Right lobe of liver (tissue), 6 donors: ENCODE results near the gene PTGES3L. TPM values are rescaled to one million over a fixed set of nuclear protein-coding genes. Genes with fewer than 3 reads are reported as not detected.
"Not testable (repeated sequence)": the region's sequence is repeated elsewhere in the genome, so short reads cannot be mapped to it uniquely, and the experiment has no call there.

ENCODE experiments used
- ATAC-seq, 4 donors: fragments of 200-7000 bp; cut with Tn5 transposase; one replicate each; pipeline ENCODE4 v1.9.1; 2020; ENCODE audit warnings: mild to moderate bottlenecking in 4 of 4, moderate library complexity in 4 of 4
- DNase-seq, 3 donors: peaks; one replicate each; pipeline ENCODE4 v3.0.0-alpha.2; 2020
- H3K27ac ChIP-seq, 3 donors: fragments of 200-600 bp; one replicate each; pipeline ENCODE4 v1.8.0; 2022
- H3K27me3 ChIP-seq, 2 donors: fragments of 200-600 bp; one replicate each; pipeline ENCODE4 v1.8.0; 2022
- H3K36me3 ChIP-seq, 4 donors: fragments of 200-600 bp; sonication (generic) in 1 of 4; one replicate each; pipeline versions ENCODE4 v1.5.1 to v1.8.0; 2017 to 2022; ENCODE audit warnings: control low read depth in 1 of 4
- H3K4me1 ChIP-seq, 4 donors: fragments of 200-600 bp; sonication (generic) in 1 of 4; one replicate each; pipeline versions ENCODE4 v1.5.1 to v1.8.0; 2017 to 2022; ENCODE audit warnings: control low read depth in 1 of 4
- H3K4me3 ChIP-seq, 3 donors: fragments of 200-600 bp; one replicate each; pipeline ENCODE4 v1.8.0; 2022
- H3K9me3 ChIP-seq, 4 donors: fragments of 200-600 bp; sonication (generic) in 1 of 4; one replicate each; pipeline versions ENCODE4 v1.5.1 to v1.8.0; 2017 to 2022; ENCODE audit warnings: control low read depth in 1 of 4
- POLR2A ChIP-seq: fragments of 450-650 bp; IDR thresholded peaks from one replicate; pipeline ENCODE4 v1.6.1; 2017; ENCODE audit warnings: antibody characterized with exemption, mild to moderate bottlenecking
- WGBS: methylation state at CpG from one replicate; pipeline ENCODE4 v1.1.6; 2018; ENCODE audit warnings: low coverage, low lambda C conversion rate; ENCODE audit not compliant: insufficient coverage; ENCODE audit errors: missing lambda C conversion rate; 5-methylcytosine and 5-hydroxymethylcytosine counted together
- intact Hi-C, 2 donors: fragments of 100-400 bp; cut with DNase I; formaldehyde crosslinking; loops; one replicate each; pipeline versions ENCODE4 v1.11.2 to v1.14.1; 2022
- total RNA-seq, 6 experiments: library from RNA; depleted of rRNA in 2 of 6; stranded (reverse); fragments of >200 nt in 2 of 6; fragmentation: NEBNext Ultra II Directional in 3 of 6; extraction: Animal tissue kit (Norgen Biotek cat#: 25700) in 3 of 6; gene quantifications; one replicate each; pipeline versions ENCODE4 v1.1.0 to v1.2.4, GENCODE V29; 2016 to 2023
- TF ChIP-seq, protein P1 (sequence below), 4 donors: fragments of 200-600 bp in 3 of 4; fragments of 450-650 bp in 1 of 4; IDR thresholded peaks; one replicate each; pipeline versions ENCODE4 v1.5.1 to v1.8.0; 2016 to 2022; ENCODE audit warnings: antibody characterized with exemption in 4 of 4, mild to moderate bottlenecking in 2 of 4
- donor health status: DM: no; HTN: yes; CAD: no.
- donor health status: DM: no; HTN: no; CAD: no.
- donor health status: DM: no; HTN: no; CAD: no.
- donor health status: DM: no; HTN: yes; CAD: no.
- donor health status: DM: no; HTN: yes; CAD: no.

The PTGES3L gene
- total RNA-seq, 6 experiments from 2014 or later = not detected

DNA sequence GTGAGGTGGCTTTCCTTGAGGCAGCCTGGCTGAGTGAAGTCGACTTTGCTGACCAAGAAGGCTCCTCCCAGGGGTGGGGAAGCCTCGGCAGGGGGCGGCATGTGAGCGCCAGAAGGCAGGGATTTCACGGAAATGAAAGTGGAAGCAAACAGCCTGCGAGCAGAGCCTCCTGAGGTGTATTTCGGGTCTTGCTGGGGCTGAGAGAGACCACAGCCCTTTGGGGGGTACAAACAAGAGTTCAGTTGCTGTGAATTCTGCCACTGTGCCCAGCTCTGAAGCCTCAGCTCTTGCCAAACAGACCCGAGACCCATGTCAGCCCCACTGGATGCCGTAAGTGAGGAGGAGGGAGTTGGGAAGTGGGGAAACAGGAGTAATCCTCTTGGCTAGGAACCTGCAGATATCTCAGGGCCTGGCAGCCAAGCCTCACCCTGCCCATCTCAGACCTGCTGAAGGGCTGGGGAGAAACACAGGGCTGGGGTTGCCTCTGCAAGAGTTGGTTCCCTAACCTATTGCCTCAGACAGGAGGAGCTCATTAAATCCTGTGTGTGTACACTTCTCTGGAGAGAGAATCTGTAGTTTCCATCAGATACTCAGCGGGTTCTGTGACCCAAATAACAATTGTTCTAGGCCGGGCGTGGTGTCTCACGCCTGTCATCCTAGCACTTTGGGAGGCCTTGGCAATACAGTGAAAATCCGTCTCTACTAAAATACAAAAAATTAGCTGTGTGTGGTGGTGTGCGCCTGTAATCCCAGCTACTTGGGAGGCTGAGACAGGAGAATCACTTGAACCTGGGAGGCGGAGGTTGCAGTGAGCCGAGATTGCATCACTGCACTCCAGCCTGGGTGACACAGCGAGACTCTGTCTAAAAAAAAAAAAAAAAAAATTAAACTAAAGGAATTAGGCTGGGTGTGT is 27.0 kb upstream of the PTGES3L start, which contains the start of gene IFI35:
Gene IFI35 (plus strand): TSS at position 146 of the 913 bp plus-strand sequence. CDS start 164 bp downstream, at position 310.
- Histone ChIP-seq H3K9me3 (no peaks in the 10 kb centered on the region), H3K27me3 (no peaks in the 10 kb centered on the region), H3K27ac (peak within 1 kb of the TSS; percentile 75 to 97 (median 94)), H3K36me3 (peaks cover 0 to 21% (median 5%) of the 10 kb centered on the region in 4 donors), H3K4me1 (peaks cover 0 to 18% (median 4%) of the 10 kb centered on the region in 4 donors), H3K4me3 (peak within 1 kb of the TSS; percentile 68 to 78 (median 73))
- ATAC-seq (peak; percentile 88 to 96 (median 93)), DNase-seq (peak; percentile 87 to 90 (median 88))
- intact Hi-C loops = no loop called here
- WGBS = 11% methylated on average over 17 of the region's 18 CpGs
- peak; percentile 57 for TF ChIP-seq POLR2A
- TF ChIP-seq, protein P1, sequence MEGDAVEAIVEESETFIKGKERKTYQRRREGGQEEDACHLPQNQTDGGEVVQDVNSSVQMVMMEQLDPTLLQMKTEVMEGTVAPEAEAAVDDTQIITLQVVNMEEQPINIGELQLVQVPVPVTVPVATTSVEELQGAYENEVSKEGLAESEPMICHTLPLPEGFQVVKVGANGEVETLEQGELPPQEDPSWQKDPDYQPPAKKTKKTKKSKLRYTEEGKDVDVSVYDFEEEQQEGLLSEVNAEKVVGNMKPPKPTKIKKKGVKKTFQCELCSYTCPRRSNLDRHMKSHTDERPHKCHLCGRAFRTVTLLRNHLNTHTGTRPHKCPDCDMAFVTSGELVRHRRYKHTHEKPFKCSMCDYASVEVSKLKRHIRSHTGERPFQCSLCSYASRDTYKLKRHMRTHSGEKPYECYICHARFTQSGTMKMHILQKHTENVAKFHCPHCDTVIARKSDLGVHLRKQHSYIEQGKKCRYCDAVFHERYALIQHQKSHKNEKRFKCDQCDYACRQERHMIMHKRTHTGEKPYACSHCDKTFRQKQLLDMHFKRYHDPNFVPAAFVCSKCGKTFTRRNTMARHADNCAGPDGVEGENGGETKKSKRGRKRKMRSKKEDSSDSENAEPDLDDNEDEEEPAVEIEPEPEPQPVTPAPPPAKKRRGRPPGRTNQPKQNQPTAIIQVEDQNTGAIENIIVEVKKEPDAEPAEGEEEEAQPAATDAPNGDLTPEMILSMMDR (IDR thresholded peaks at IDR 0.05) = peak; percentile 21 to 65 (median 56)

DNA sequence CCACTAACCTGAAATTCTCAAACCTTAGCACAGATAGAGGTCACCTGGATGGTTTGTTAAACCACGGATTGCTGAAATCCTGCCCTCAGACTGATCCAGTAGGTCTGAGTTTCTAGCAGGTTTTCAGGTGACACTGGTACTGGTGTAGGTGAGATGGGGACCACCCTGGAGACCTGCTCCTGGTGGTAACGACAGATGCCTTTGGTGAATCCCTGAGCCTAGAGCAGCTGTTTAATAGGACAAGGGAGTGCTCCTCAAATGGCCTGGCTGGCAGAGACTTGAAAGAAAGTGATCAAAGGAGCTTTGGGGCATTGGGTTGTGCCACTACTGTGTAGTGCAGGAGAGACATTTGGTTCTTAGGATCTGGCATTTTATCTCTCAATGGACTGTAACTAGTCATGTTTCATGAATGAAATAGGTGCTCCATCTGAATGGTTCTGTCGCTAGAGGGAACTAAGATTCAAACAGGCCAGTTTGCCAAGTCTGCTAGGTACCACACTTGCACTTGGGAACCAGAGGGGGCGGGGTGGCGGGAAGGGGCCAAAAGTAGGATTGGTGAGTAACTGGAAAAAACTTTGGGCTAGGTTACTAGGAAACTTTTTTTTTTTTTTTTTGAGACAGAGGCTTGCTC is 23.8 kb upstream of the PTGES3L start:
- Histone ChIP-seq H3K4me1 (peaks cover 0 to 20% (median 5%) of the 10 kb centered on the region in 4 donors), H3K27me3 (no peaks in the 10 kb centered on the region), H3K9me3 (no peaks in the 10 kb centered on the region), H3K36me3 (peaks cover 0 to 43% (median 11%) of the 10 kb centered on the region in 4 donors), H3K27ac (no peak overlapping the region), H3K4me3 (no peak overlapping the region)
- TF ChIP-seq, protein P1 (IDR thresholded peaks at IDR 0.05) = no peak
- no peak for TF ChIP-seq POLR2A
- DNase-seq (peak in 1 of 3 donors; percentile 51), ATAC-seq (peak in 3 of 4 donors; percentile 5 to 35 (median 27))
- intact Hi-C loops = no loop called here
- 64% methylated on average over 4 of the region's 5 CpGs for WGBS

DNA sequence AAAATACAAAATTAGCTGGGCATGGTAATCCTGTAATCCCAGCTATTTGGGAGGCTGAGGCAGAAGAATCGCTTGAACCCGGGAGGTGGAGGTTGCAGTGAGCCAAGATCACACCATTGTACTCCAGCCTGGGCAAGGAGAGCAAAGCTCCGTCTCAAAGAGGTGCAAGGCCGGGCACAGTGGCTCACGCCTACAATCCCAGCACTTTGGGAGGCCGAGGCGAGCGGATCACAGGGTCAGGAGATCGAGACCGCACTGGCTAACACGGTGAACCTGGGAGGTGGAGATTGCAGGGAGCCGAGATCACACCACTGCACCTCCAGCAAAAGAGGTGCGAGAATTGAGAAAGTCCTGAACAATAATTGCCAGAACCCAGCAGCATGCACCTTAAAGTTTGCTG is 21.0 kb upstream of the PTGES3L start:
- ATAC-seq, H3K9me3 ChIP-seq, H3K27me3 ChIP-seq, H3K27ac ChIP-seq, intact Hi-C loops, H3K4me3 ChIP-seq: not testable (repeated sequence)
- H3K36me3 ChIP-seq = peaks cover 0 to 43% (median 11%) of the 10 kb centered on the region in 4 donors
- peak in 1 of 3 donors; percentile 41 for DNase-seq
- peaks cover 0 to 18% (median 9%) of the 10 kb centered on the region in 4 donors for H3K4me1 ChIP-seq
- whole genome bisulfite sequencing = 88% methylated on average over 11 of the region's 13 CpGs

DNA sequence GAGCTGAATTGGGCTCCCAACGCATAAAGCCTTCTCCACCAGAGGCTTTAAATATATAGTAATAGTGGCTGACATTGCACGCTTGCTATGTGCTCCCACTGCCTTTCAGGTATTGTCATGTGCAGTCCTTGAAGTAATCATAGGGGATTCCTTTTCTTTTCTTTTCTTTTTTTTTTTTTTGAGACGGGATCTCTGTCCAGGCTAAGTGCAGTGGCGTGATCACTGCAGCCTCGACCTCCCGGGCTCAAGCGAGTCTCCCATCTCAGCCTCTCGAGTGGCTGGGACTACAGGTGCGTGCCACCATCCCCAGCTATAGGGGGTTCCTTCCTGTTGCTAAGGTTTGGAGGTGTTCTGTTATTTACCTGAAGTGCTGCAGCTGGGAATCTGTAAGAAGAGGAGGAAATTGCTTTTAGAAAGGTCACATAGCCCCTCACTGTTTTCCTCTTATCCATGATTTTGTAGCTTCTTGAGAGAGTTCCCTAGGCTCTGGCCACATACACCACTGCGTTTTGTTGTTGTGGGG is 19.2 kb upstream of the PTGES3L start:
- DNase-seq (peak in 1 of 3 donors; percentile 28), ATAC-seq (no peak)
- Histone ChIP-seq H3K27ac (peak overlapping the region; percentile 71 to 85 (median 71)), H3K9me3 (no peaks in the 10 kb centered on the region), H3K4me3 (peak overlapping the region; percentile 75 to 87 (median 79)), H3K36me3 (peaks cover 0 to 38% (median 11%) of the 10 kb centered on the region in 4 donors), H3K4me1 (peaks cover 0 to 18% (median 9%) of the 10 kb centered on the region in 4 donors), H3K27me3 (no peaks in the 10 kb centered on the region)
- intact Hi-C loops = loop anchor here in 1 of 2 donors (10.0 kb wide), 1 partner anchor 126 kb away; the partner anchor contains the start of gene BRCA1
- TF ChIP-seq, protein P1 (IDR thresholded peaks at IDR 0.05) = no peak
- no peak for TF ChIP-seq POLR2A
- WGBS = 5% methylated on average over 9 of the region's 10 CpGs
